Upper lobe of right lung (tissue), 1 donor: ENCODE data around the gene GLT1D1. TPM values are rescaled to one million over a fixed set of nuclear protein-coding genes. Genes with fewer than 3 reads are reported as not detected.

Source experiments
- ATAC-seq: fragments of 200-7000 bp; cut with Tn5 transposase; one replicate; pipeline ENCODE4 v1.9.1; 2020; ENCODE audit warnings: mild to moderate bottlenecking, moderate library complexity
- DNase-seq: peaks from one replicate; pipeline ENCODE4 v3.0.0-alpha.2; 2020
- H3K27ac ChIP-seq: fragments of 200-600 bp; one replicate; pipeline ENCODE4 v1.8.0; 2022
- H3K27me3 ChIP-seq: fragments of 200-600 bp; one replicate; pipeline ENCODE4 v1.8.0; 2022; ENCODE audit warnings: mild to moderate bottlenecking
- H3K36me3 ChIP-seq: fragments of 200-600 bp; one replicate; pipeline ENCODE4 v1.8.0; 2022
- H3K4me1 ChIP-seq: fragments of 200-600 bp; one replicate; pipeline ENCODE4 v1.8.0; 2022
- H3K4me3 ChIP-seq: fragments of 200-600 bp; one replicate; pipeline ENCODE4 v1.8.0; 2022; ENCODE audit warnings: mild to moderate bottlenecking
- H3K9me3 ChIP-seq: fragments of 200-600 bp; one replicate; pipeline ENCODE4 v1.8.0; 2022
- CTCF ChIP-seq: fragments of 200-600 bp; IDR thresholded peaks from one replicate; pipeline ENCODE4 v1.8.0; 2022; ENCODE audit warnings: antibody characterized with exemption
- intact Hi-C: fragments of 100-400 bp; cut with DNase I; formaldehyde crosslinking; loops from one replicate; pipeline ENCODE4 v1.11.0; 2022
- total RNA-seq: library from RNA; stranded (reverse); fragmentation: NEBNext Ultra II Directional; extraction: Animal tissue kit (Norgen Biotek cat#: 25700); gene quantifications from one replicate; pipeline ENCODE4 v1.2.1, GENCODE V29; 2021
- donor health status: DM: no; HTN: yes; CAD: no; lungs with severe emphysema.

Gene GLT1D1
- total RNA-seq, 1 donor from 2014 or later: 3.5 TPM

DNA sequence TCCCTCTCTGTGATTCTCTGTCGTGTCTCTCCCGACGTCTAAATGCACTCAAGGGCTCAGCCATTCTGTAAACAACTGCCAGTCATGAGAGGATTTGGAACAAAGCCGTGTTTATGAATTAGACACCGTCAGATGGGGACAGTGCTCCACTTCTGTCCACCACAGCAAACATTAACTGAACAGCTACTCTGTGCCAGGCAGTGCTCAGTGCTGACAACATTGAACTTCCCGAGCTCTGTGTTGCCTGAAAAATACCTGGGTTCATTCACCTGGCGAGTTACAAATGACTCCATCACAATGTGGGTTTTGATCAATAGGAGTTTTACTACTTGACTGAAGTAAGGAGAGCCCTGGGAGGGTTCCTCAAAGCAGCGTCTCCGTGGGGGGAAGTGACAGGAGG is 139.3 kb downstream of the GLT1D1 start:
- Histone ChIP-seq H3K4me1 (no peaks in the 10 kb centered on the region), H3K9me3 (no peaks in the 10 kb centered on the region), H3K27me3 (no peaks in the 10 kb centered on the region), H3K27ac (no peak overlapping the region), H3K36me3 (no peaks in the 10 kb centered on the region), H3K4me3 (no peak overlapping the region)
- intact Hi-C loops: no loop called here
- DNase-seq (no peak), ATAC-seq (no peak)
- no peak for TF ChIP-seq CTCF

- no peaks in the 10 kb centered on the region for H3K27me3 ChIP-seq
- no peaks in the 10 kb centered on the region for H3K9me3 ChIP-seq
- intact Hi-C loops: no loop called here
- no peak overlapping the region for H3K4me3 ChIP-seq
- no peaks in the 10 kb centered on the region for H3K4me1 ChIP-seq
- DNase-seq: no peak
- ATAC-seq: no peak
- TF ChIP-seq CTCF: no peak
- H3K36me3 ChIP-seq: no peaks in the 10 kb centered on the region
- H3K27ac ChIP-seq: no peak overlapping the region
Measured at GRCh38 chr12:128994856-128995255, 141.6 kb downstream of the GLT1D1 start.

DNA sequence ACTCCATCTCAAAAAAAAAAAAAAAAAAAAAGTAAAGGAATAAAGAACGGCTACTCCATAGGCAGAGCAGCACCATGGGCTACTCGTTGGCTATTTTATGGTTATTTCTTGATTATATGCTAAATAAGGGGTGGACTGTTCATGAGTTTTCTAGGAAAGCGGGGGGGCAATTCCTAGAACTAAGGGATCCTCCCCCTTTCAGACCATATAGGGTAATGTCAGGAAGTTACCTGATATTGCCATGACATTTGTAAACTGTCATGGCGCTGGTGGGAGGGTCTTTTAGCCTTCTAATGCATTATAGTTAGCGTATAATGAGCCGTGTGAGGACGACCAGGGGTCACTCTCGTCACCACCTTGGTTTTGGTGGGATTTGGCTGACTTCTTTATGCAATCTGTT is 142.3 kb downstream of the GLT1D1 start:
- intact Hi-C loops: no loop called here
- TF ChIP-seq CTCF: no peak
- no peaks in the 10 kb centered on the region for H3K27me3 ChIP-seq
- no peaks in the 10 kb centered on the region for H3K36me3 ChIP-seq
- H3K9me3 ChIP-seq: no peaks in the 10 kb centered on the region
- ATAC-seq (no peak), DNase-seq (no peak)
- H3K27ac ChIP-seq: no peak overlapping the region
- no peaks in the 10 kb centered on the region for H3K4me1 ChIP-seq
- H3K4me3 ChIP-seq: no peak overlapping the region

DNA sequence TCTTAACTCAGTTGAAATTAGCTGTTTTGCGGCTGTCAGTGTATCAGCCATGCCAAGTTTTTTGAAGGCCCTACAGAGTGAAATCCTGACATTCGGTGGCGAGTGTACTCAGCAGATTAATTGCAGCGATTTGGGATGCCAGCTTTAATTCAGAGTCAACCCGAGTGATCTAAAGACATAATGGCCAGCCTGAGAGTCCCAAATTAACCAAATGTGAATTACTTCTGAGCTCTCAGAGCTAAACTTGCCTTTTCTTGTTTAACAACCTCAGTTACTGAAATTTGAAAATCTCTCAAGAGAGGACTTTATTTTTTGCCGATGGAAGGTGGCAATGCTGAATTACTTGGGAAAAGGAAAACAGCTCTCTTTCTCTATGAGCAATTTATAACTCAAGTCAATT is 148.5 kb downstream of the GLT1D1 start:
- Histone ChIP-seq H3K27ac (no peak overlapping the region), H3K9me3 (no peaks in the 10 kb centered on the region), H3K4me3 (no peak overlapping the region), H3K36me3 (no peaks in the 10 kb centered on the region), H3K4me1 (no peaks in the 10 kb centered on the region), H3K27me3 (no peaks in the 10 kb centered on the region)
- DNase-seq: no peak
- intact Hi-C loops: no loop called here
- TF ChIP-seq CTCF: no peak
- ATAC-seq: no peak

DNA sequence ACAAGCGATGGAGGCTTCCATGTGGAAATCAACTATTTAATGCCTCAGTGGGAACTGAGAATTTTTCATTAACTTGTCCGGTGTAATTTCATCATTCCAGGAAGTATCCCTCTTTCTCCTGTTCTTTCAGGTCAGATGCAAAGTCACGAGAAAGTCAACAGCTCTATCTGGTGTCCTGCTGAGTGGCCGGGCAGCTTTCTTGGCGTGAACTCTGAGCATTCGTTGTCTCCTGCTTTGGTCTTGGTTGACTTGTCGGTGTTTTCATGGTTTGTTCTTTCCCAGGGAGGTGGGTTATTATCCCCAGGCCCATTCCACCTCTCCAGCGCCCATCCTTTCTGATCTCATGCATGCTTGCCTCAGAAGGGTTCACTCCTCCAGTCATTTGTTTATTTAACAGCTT is 149.1 kb downstream of the GLT1D1 start:
- Histone ChIP-seq H3K9me3 (no peaks in the 10 kb centered on the region), H3K27me3 (no peaks in the 10 kb centered on the region), H3K27ac (no peak overlapping the region), H3K4me3 (no peak overlapping the region), H3K36me3 (no peaks in the 10 kb centered on the region), H3K4me1 (no peaks in the 10 kb centered on the region)
- no peak for TF ChIP-seq CTCF
- ATAC-seq (no peak), DNase-seq (no peak)
- intact Hi-C loops: no loop called here

DNA sequence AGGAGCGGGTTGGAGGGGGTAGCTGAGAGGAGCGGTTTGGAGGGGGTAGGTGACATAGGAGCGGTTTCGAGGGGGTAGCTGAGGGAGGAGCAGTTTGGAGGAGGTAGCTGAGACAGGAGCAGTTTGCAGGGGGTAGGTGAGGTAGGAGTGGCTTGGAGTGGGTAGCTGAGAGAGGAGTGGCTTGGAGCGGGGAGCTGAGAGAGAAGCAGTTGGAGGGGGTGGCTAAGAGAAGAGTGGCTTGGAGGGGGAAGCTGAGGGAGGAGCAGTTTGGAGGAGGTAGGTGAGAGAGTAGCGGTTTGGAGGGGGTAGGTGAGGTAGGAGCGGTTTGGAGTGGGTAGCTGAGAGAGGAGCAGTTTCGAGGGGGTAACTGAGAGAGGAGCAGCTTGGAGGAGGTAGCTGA is 152.1 kb downstream of the GLT1D1 start:
- no peak overlapping the region for H3K4me3 ChIP-seq
- H3K36me3 ChIP-seq: no peaks in the 10 kb centered on the region
- intact Hi-C loops: no loop called here
- H3K27me3 ChIP-seq: no peaks in the 10 kb centered on the region
- ATAC-seq (no peak), DNase-seq (no peak)
- no peaks in the 10 kb centered on the region for H3K4me1 ChIP-seq
- TF ChIP-seq CTCF: no peak
- no peaks in the 10 kb centered on the region for H3K9me3 ChIP-seq
- no peak overlapping the region for H3K27ac ChIP-seq
